Measurements from ENCODE around the gene OR52I2.

Gene OR52I2

GRCh38 chr11:4581443-4581842 is at the start of gene OR52I2:
TSS of gene OR52I2 (plus strand) at chr11:4581743.
- no peak for TF ChIP-seq CTCF (IDR thresholded peaks at IDR 0.05)
- Histone ChIP-seq H3K36me3 (ENCODE audit: control insufficient read depth, insufficient read depth, low read length) (no peaks in the 10 kb centered on the region), H3K27ac (no peak within 1 kb of the TSS), H3K4me2 (ENCODE audit: low read length) (no peak within 1 kb of the TSS), H3K27me3 (ENCODE audit: control insufficient read depth, insufficient read depth, low read length) (no peaks in the 10 kb centered on the region), H3K4me3 (ENCODE audit: low read depth, low read length) (no peak within 1 kb of the TSS), H3K9me3 (ENCODE audit: control insufficient read depth, low read length) (no peaks in the 10 kb centered on the region), H3K4me1 (no peaks in the 10 kb centered on the region), H3K79me2 (no peaks in the 10 kb centered on the region), H3K9ac (no peak within 1 kb of the TSS), H2AFZ (no peak within 1 kb of the TSS)

GRCh38 chr11:4539603-4540219 is 41.8 kb upstream of the OR52I2 start:
- Histone ChIP-seq H3K27me3 (ENCODE audit: control insufficient read depth, insufficient read depth, low read length) (no peaks in the 10 kb centered on the region), H3K36me3 (ENCODE audit: control insufficient read depth, insufficient read depth, low read length) (no peaks in the 10 kb centered on the region), H3K4me3 (ENCODE audit: low read depth, low read length) (no peak overlapping the region), H3K9ac (no peak overlapping the region), H3K9me3 (ENCODE audit: control insufficient read depth, low read length) (no peaks in the 10 kb centered on the region), H3K79me2 (no peaks in the 10 kb centered on the region), H3K27ac (no peak overlapping the region), H3K4me1 (no peaks in the 10 kb centered on the region), H3K4me2 (ENCODE audit: low read length) (no peak overlapping the region), H2AFZ (no peak overlapping the region)
- TF ChIP-seq CTCF (IDR thresholded peaks at IDR 0.05) = peak; percentile 61

- no peak overlapping the region for H3K4me3 ChIP-seq (ENCODE audit: low read depth, low read length)
- no peak overlapping the region for H3K27ac ChIP-seq
- TF ChIP-seq CTCF (IDR thresholded peaks at IDR 0.05) = no peak
- no peak overlapping the region for H3K9ac ChIP-seq
- no peaks in the 10 kb centered on the region for H3K79me2 ChIP-seq
- no peak overlapping the region for H2AFZ ChIP-seq
- H3K9me3 ChIP-seq (ENCODE audit: control insufficient read depth, low read length) = no peaks in the 10 kb centered on the region
- no peak overlapping the region for H3K4me2 ChIP-seq (ENCODE audit: low read length)
- no peaks in the 10 kb centered on the region for H3K27me3 ChIP-seq (ENCODE audit: control insufficient read depth, insufficient read depth, low read length)
- no peaks in the 10 kb centered on the region for H3K36me3 ChIP-seq (ENCODE audit: control insufficient read depth, insufficient read depth, low read length)
- no peaks in the 10 kb centered on the region for H3K4me1 ChIP-seq
Observed at GRCh38 chr11:4541071-4541470, 40.5 kb upstream of the OR52I2 start.

- TF ChIP-seq CTCF (IDR thresholded peaks at IDR 0.05) = no peak
- H3K79me2 ChIP-seq = no peaks in the 10 kb centered on the region
- no peak overlapping the region for H3K9ac ChIP-seq
- no peak overlapping the region for H3K4me2 ChIP-seq (ENCODE audit: low read length)
- no peak overlapping the region for H3K27ac ChIP-seq
- H3K4me3 ChIP-seq (ENCODE audit: low read depth, low read length) = no peak overlapping the region
- H2AFZ ChIP-seq = no peak overlapping the region
- no peaks in the 10 kb centered on the region for H3K27me3 ChIP-seq (ENCODE audit: control insufficient read depth, insufficient read depth, low read length)
- no peaks in the 10 kb centered on the region for H3K9me3 ChIP-seq (ENCODE audit: control insufficient read depth, low read length)
- H3K4me1 ChIP-seq = no peaks in the 10 kb centered on the region
- H3K36me3 ChIP-seq (ENCODE audit: control insufficient read depth, insufficient read depth, low read length) = no peaks in the 10 kb centered on the region
Observed at GRCh38 chr11:4543561-4543960, 38.0 kb upstream of the OR52I2 start.

- TF ChIP-seq CTCF (IDR thresholded peaks at IDR 0.05) = no peak
- no peak within 1 kb of the TSS for H3K27ac ChIP-seq
- H3K36me3 ChIP-seq (ENCODE audit: control insufficient read depth, insufficient read depth, low read length) = no peaks in the 10 kb centered on the region
- H3K4me2 ChIP-seq (ENCODE audit: low read length) = no peak within 1 kb of the TSS
- no peak within 1 kb of the TSS for H3K9ac ChIP-seq
- no peak within 1 kb of the TSS for H3K4me3 ChIP-seq (ENCODE audit: low read depth, low read length)
- H3K27me3 ChIP-seq (ENCODE audit: control insufficient read depth, insufficient read depth, low read length) = no peaks in the 10 kb centered on the region
- H2AFZ ChIP-seq = no peak within 1 kb of the TSS
- no peaks in the 10 kb centered on the region for H3K4me1 ChIP-seq
- H3K9me3 ChIP-seq (ENCODE audit: control insufficient read depth, low read length) = no peaks in the 10 kb centered on the region
- H3K79me2 ChIP-seq = no peaks in the 10 kb centered on the region
Observed at GRCh38 chr11:4544891-4545290, 36.7 kb upstream of the OR52I2 start, which contains the start of gene OR52M1. TSS of gene OR52M1 (plus strand) at chr11:4545191. CDS start at chr11:4545191, 0 bp downstream.

Measured in parathyroid adenoma (tissue), 2 donors.